Measurements from ENCODE around the gene ART5. TPM values are rescaled to one million over a fixed set of nuclear protein-coding genes. Genes with fewer than 3 reads are reported as not detected.
A peak's percentile ranks its signal among the peaks of the same experiment; 100 is the strongest.
"Not testable (repeated sequence)": the region's sequence is repeated elsewhere in the genome, so short reads cannot be mapped to it uniquely, and the experiment has no call there.

Gene ART5
- total RNA-seq, 1 experiment from 2014 or later, result not detected

- DNase-seq (ENCODE audit: low spot score), result no peak
Measured at GRCh38 chr11:3658252-3658651, 16.5 kb upstream of the ART5 start.

- DNase-seq (ENCODE audit: low spot score), result not testable (repeated sequence)
Measured at GRCh38 chr11:3657331-3657730, 15.5 kb upstream of the ART5 start.

- DNase-seq (ENCODE audit: low spot score), result no peak
Measured at GRCh38 chr11:3655547-3655946, 13.8 kb upstream of the ART5 start.

- DNase-seq (ENCODE audit: low spot score), result not testable (repeated sequence)
Measured at GRCh38 chr11:3652514-3652913, 10.7 kb upstream of the ART5 start.

GRCh38 chr11:3649374-3649773, 7.6 kb upstream of the ART5 start:
- DNase-seq (ENCODE audit: low spot score), result not testable (repeated sequence)

- not testable (repeated sequence) for DNase-seq (ENCODE audit: low spot score)
Measured at GRCh38 chr11:3648843-3649242, 7.1 kb upstream of the ART5 start.

- DNase-seq (ENCODE audit: low spot score), result no peak
Measured at GRCh38 chr11:3645552-3645951, 3.8 kb upstream of the ART5 start.

- DNase-seq (ENCODE audit: low spot score), result peak; percentile 33
Measured at GRCh38 chr11:3644817-3645235, 3.0 kb upstream of the ART5 start, which contains the start of gene ART1. Gene ART1, plus strand, starts transcription at chr11:3645128. Its CDS starts 14,086 bp downstream, at chr11:3659214.

GRCh38 chr11:3643102-3643546, 1.3 kb upstream of the ART5 start:
- not testable (repeated sequence) for DNase-seq (ENCODE audit: low spot score)

GRCh38 chr11:3642071-3642951, 519 bp upstream of the ART5 start:
- DNase-seq (ENCODE audit: low spot score), result peak; percentile 47

- no peak for DNase-seq (ENCODE audit: low spot score)
Measured at GRCh38 chr11:3641191-3641590, 601 bp downstream of the ART5 start.

- DNase-seq (ENCODE audit: low spot score), result no peak
Measured at GRCh38 chr11:3639841-3640240, 2.0 kb downstream of the ART5 start.

- no peak for DNase-seq (ENCODE audit: low spot score)
Measured at GRCh38 chr11:3638513-3638912, 3.3 kb downstream of the ART5 start.

GRCh38 chr11:3637201-3637600, 4.6 kb downstream of the ART5 start:
- no peak for DNase-seq (ENCODE audit: low spot score)

- no peak for DNase-seq (ENCODE audit: low spot score)
Measured at GRCh38 chr11:3635641-3636375, 6.0 kb downstream of the ART5 start.

GRCh38 chr11:3632070-3632660, 9.6 kb downstream of the ART5 start:
- DNase-seq (ENCODE audit: low spot score), result no peak

GRCh38 chr11:3631331-3631730, 10.5 kb downstream of the ART5 start:
- DNase-seq (ENCODE audit: low spot score), result no peak

- no peak for DNase-seq (ENCODE audit: low spot score)
Measured at GRCh38 chr11:3627291-3627690, 14.5 kb downstream of the ART5 start.

- DNase-seq (ENCODE audit: low spot score), result no peak
Measured at GRCh38 chr11:3626250-3626960, 15.4 kb downstream of the ART5 start.

GRCh38 chr11:3623767-3624458, 17.9 kb downstream of the ART5 start:
- no peak for DNase-seq (ENCODE audit: low spot score)

GRCh38 chr11:3623121-3623520, 18.7 kb downstream of the ART5 start:
- no peak for DNase-seq (ENCODE audit: low spot score)

All from HT-29 (cell line).